HepG2 (cell line): Measurements from ENCODE around the gene MRPL50. TPM values are rescaled to one million over a fixed set of nuclear protein-coding genes. Genes with fewer than 3 reads are reported as not detected.

ENCODE experiments used
- ATM ChIP-seq: fragments of 450-650 bp; IDR thresholded peaks from 2 replicates; pipeline ENCODE4 v1.7.1; 2017; ENCODE audit warnings: mild to moderate bottlenecking, borderline replicate concordance
- CREM ChIP-seq, 2 experiments: sonication (generic) in 1 of 2; formaldehyde crosslinking in 1 of 2; IDR thresholded peaks; 2 replicates each; pipeline versions ENCODE4 v1.4.0 to v1.6.1; 2016 to 2020; ENCODE audit warnings: antibody characterized with exemption in 1 of 2, mild to moderate bottlenecking in 1 of 2, missing genetic modification reagents in 1 of 2
- SNRNP70 ChIP-seq: fragments of 200-400 bp; formaldehyde crosslinking; IDR thresholded peaks from 2 replicates; pipeline ENCODE4 v1.6.1; 2017; ENCODE audit warnings: mild to moderate bottlenecking, low read depth, low read length, moderate library complexity
- TAF15 ChIP-seq: fragments of 200-400 bp; formaldehyde crosslinking; IDR thresholded peaks from one replicate; pipeline ENCODE4 v1.6.1; 2018; ENCODE audit warnings: mild to moderate bottlenecking, low read depth, low read length; ENCODE audit not compliant: poor library complexity, severe bottlenecking
- TBP ChIP-seq: sonication (generic); formaldehyde crosslinking; IDR thresholded peaks from 2 replicates; pipeline ENCODE4 v1.5.0; 2020; ENCODE audit warnings: missing genetic modification reagents
- THAP11 ChIP-seq: IDR thresholded peaks from 2 replicates; pipeline ENCODE4 v1.6.1; 2016; ENCODE audit warnings: missing biosample characterization, missing genetic modification reagents
- ZNF317 ChIP-seq: sonication (generic); formaldehyde crosslinking; IDR thresholded peaks from 2 replicates; pipeline ENCODE4 v1.5.0; 2020; ENCODE audit warnings: mild to moderate bottlenecking, missing genetic modification reagents
- ZNF672 ChIP-seq: sonication (generic); formaldehyde crosslinking; IDR thresholded peaks from 2 replicates; pipeline ENCODE4 v1.8.1; 2022; ENCODE audit warnings: missing genetic modification reagents
- ZNF841 ChIP-seq: sonication (generic); formaldehyde crosslinking; IDR thresholded peaks from 2 replicates; pipeline ENCODE4 v1.8.1; 2023; ENCODE audit warnings: missing genetic modification reagents, borderline replicate concordance
- polyA plus RNA-seq, 8 experiments: library from polyadenylated mRNA; depleted of rRNA in 3 of 8; stranded (reverse) in 7 of 8; unstranded in 1 of 8; fragments of >200 nt; fragmentation: Illumina TruSeq in 4 of 8; extraction: Trizol in 4 of 8; gene quantifications; 2 replicates each; pipeline versions ENCODE4 v1.2.1 to v1.2.3, GENCODE V29; 2011 to 2016; ENCODE audit warnings: low read depth in 4 of 8, missing spikeins in 1 of 8, mixed read lengths in 1 of 8; ENCODE audit not compliant: insufficient read depth in 1 of 8
- total RNA-seq, 5 experiments: library from RNA; depleted of rRNA; stranded (reverse); fragments of >200 nt; fragmentation: Illumina TruSeq; extraction: Trizol; gene quantifications; 2 replicates each; pipeline ENCODE4 v1.2.3, GENCODE V29; 2016; ENCODE audit warnings: low read depth in 1 of 5
- TF ChIP-seq, protein P1 (sequence below): sonication (generic); formaldehyde crosslinking; IDR thresholded peaks from 2 replicates; pipeline ENCODE4 v1.5.1; 2020; ENCODE audit warnings: mild to moderate bottlenecking, missing genetic modification reagents, borderline replicate concordance
- TF ChIP-seq, protein P2 (sequence below): sonication (generic); formaldehyde crosslinking; IDR thresholded peaks from 2 replicates; pipeline ENCODE4 v1.5.1; 2020; ENCODE audit warnings: mild to moderate bottlenecking, missing genetic modification reagents
- TF ChIP-seq, protein P3 (sequence below): sonication (generic); formaldehyde crosslinking; IDR thresholded peaks from 2 replicates; pipeline ENCODE4 v1.8.0; 2022; ENCODE audit warnings: missing genetic modification reagents, mild to moderate bottlenecking, moderate library complexity, borderline replicate concordance
- TF ChIP-seq, protein P4 (sequence below): sonication (generic); formaldehyde crosslinking; IDR thresholded peaks from 2 replicates; pipeline ENCODE4 v1.5.0; 2020; ENCODE audit warnings: mild to moderate bottlenecking, missing genetic modification reagents

Gene MRPL50
- total and polyA plus RNA-seq, 2 of the 13 experiments (the other 11 are each of a cell fraction or from before 2014, with no cell fraction given), result 37.1 to 70.0 TPM

DNA sequence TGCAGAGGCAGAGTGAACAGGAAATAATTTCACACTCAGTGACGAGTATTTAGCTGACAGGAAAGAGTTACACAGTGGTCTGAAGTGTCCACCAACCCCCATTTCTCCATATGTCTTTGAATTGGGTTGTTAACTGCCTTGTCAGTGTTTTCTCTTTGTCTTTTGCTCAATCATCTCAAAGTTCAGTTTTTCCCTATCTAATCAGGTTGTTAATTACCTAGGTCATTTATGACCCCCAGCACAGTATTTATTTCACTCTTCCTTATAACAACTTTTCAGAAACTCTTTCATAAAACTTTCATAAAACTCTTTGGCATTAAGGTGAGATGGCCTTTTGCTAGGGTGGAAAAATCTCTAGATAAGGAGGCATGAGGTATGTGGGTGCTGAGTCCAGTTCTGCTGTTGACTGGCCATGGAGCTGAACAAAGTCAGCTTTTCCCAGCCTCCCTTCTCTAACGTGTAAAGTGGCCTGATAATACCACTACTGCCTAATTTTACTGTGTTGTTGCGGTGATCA lies 42.4 kb upstream of the MRPL50 start (continued):
- TF ChIP-seq, protein P1, sequence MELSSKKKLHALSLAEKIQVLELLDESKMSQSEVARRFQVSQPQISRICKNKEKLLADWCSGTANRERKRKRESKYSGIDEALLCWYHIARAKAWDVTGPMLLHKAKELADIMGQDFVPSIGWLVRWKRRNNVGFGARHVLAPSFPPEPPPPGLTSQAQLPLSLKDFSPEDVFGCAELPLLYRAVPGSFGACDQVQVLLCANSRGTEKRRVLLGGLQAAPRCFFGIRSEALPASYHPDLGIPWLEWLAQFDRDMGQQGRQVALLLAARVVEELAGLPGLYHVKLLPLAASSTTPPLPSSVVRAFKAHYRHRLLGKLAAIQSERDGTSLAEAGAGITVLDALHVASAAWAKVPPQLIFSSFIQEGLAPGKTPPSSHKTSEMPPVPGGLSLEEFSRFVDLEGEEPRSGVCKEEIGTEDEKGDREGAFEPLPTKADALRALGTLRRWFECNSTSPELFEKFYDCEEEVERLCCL (CRISPR knock-in tag), result no peak
- TF ChIP-seq TAF15 (no peak), CREM (IDR thresholded peaks at IDR 0.05) (peak; percentile 40; the same call in 1 of the 2 replicates), CREM (CRISPR knock-in tag; IDR thresholded peaks at IDR 0.05) (no peak), ZNF841 (CRISPR knock-in tag) (no peak), ZNF672 (CRISPR knock-in tag) (no peak), TBP (CRISPR knock-in tag) (no peak), ZNF317 (no peak; the same call in 1 of the 2 replicates), THAP11 (CRISPR knock-in tag) (no peak), SNRNP70 (no peak), ATM (no peak)
- TF ChIP-seq, protein P2, sequence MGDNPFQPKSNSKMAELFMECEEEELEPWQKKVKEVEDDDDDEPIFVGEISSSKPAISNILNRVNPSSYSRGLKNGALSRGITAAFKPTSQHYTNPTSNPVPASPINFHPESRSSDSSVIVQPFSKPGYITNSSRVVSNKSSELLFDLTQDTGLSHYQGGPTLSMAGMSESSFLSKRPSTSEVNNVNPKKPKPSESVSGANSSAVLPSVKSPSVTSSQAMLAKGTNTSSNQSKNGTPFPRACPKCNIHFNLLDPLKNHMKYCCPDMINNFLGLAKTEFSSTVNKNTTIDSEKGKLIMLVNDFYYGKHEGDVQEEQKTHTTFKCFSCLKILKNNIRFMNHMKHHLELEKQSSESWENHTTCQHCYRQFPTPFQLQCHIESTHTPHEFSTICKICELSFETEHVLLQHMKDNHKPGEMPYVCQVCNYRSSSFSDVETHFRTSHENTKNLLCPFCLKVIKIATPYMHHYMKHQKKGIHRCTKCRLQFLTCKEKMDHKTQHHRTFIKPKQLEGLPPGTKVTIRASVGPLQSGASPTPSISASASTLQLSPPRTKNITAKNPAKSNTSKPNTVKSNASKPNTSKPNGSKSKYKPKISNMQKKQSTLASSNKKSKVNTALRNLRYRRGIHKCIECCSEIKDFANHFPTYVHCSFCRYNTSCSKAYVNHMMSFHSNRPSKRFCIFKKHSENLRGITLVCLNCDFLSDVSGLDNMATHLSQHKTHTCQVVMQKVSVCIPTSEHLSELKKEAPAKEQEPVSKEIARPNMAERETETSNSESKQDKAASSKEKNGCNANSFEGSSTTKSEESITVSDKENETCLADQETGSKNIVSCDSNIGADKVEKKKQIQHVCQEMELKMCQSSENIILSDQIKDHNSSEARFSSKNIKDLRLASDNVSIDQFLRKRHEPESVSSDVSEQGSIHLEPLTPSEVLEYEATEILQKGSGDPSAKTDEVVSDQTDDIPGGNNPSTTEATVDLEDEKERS, result no peak
- TF ChIP-seq, protein P3, sequence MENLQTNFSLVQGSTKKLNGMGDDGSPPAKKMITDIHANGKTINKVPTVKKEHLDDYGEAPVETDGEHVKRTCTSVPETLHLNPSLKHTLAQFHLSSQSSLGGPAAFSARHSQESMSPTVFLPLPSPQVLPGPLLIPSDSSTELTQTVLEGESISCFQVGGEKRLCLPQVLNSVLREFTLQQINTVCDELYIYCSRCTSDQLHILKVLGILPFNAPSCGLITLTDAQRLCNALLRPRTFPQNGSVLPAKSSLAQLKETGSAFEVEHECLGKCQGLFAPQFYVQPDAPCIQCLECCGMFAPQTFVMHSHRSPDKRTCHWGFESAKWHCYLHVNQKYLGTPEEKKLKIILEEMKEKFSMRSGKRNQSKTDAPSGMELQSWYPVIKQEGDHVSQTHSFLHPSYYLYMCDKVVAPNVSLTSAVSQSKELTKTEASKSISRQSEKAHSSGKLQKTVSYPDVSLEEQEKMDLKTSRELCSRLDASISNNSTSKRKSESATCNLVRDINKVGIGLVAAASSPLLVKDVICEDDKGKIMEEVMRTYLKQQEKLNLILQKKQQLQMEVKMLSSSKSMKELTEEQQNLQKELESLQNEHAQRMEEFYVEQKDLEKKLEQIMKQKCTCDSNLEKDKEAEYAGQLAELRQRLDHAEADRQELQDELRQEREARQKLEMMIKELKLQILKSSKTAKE, result no peak
- TF ChIP-seq, protein P4, sequence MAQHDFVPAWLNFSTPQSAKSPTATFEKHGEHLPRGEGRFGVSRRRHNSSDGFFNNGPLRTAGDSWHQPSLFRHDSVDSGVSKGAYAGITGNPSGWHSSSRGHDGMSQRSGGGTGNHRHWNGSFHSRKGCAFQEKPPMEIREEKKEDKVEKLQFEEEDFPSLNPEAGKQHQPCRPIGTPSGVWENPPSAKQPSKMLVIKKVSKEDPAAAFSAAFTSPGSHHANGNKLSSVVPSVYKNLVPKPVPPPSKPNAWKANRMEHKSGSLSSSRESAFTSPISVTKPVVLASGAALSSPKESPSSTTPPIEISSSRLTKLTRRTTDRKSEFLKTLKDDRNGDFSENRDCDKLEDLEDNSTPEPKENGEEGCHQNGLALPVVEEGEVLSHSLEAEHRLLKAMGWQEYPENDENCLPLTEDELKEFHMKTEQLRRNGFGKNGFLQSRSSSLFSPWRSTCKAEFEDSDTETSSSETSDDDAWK (CRISPR knock-in tag), result no peak
